Natural killer cell (primary cell): ENCODE measurements around the gene PLEKHA5. TPM values are rescaled to one million over a fixed set of nuclear protein-coding genes. Genes with fewer than 3 reads are reported as not detected.

Source experiments
- ATAC-seq, 3 donors: fragments of 150-1000 bp in 2 of 3; fragments of 200-7000 bp in 1 of 3; cut with Tn5 transposase; 1 replicate in 1 of 3; 2 replicates in 2 of 3; pipeline ENCODE4 v1.10.0; 2021; ENCODE audit warnings: mild to moderate bottlenecking in 2 of 3, moderate library complexity in 2 of 3
- DNase-seq, 2 donors: peaks; one replicate each; pipeline versions ENCODE4 v3.0.0 to v3.0.0-alpha.2; 2013 to 2021; ENCODE audit warnings: mixed read lengths in 1 of 2
- H3K27ac ChIP-seq: one replicate; pipeline ENCODE4 v1.5.1; 2013; ENCODE audit warnings: mild to moderate bottlenecking, low read length
- H3K27me3 ChIP-seq: one replicate; pipeline ENCODE4 v1.6.1; 2013; ENCODE audit warnings: low read length; ENCODE audit not compliant: control insufficient read depth, insufficient read depth
- H3K36me3 ChIP-seq: one replicate; pipeline ENCODE4 v1.6.1; 2013; ENCODE audit warnings: low read length; ENCODE audit not compliant: control insufficient read depth, insufficient read depth
- H3K4me1 ChIP-seq: one replicate; pipeline ENCODE4 v1.6.1; 2013; ENCODE audit warnings: low read length; ENCODE audit not compliant: control insufficient read depth, insufficient read depth
- H3K4me3 ChIP-seq: one replicate; pipeline ENCODE4 v1.5.1; 2013; ENCODE audit warnings: low read length
- H3K9me3 ChIP-seq: one replicate; pipeline ENCODE4 v1.6.1; 2013; ENCODE audit warnings: low read length; ENCODE audit not compliant: control insufficient read depth, insufficient read depth
- H3K27ac Mint-ChIP-seq, 2 donors: one replicate each; pipeline ENCODE4 v1.8.0; 2022; ENCODE audit warnings: mild to moderate bottlenecking in 2 of 2, mixed read lengths in 2 of 2, moderate library complexity in 1 of 2
- H3K27me3 Mint-ChIP-seq, 2 donors: one replicate each; pipeline ENCODE4 v1.8.0; 2022; ENCODE audit warnings: low read depth in 2 of 2, mixed read lengths in 2 of 2
- H3K36me3 Mint-ChIP-seq: one replicate; pipeline ENCODE4 v1.8.0; 2022; ENCODE audit warnings: mixed read lengths
- H3K4me1 Mint-ChIP-seq, 2 donors: one replicate each; pipeline ENCODE4 v1.8.0; 2022; ENCODE audit warnings: mixed read lengths in 2 of 2
- H3K4me3 Mint-ChIP-seq: one replicate; pipeline ENCODE4 v1.8.0; 2022; ENCODE audit warnings: mild to moderate bottlenecking, moderate library complexity, mixed read lengths
- H3K9me3 Mint-ChIP-seq, 2 donors: one replicate each; pipeline ENCODE4 v1.8.0; 2022; ENCODE audit warnings: mixed read lengths in 2 of 2
- WGBS: methylation state at CpG from one replicate; pipeline ENCODE4 v1.1.7; 2013; ENCODE audit warnings: missing lambda C conversion rate; ENCODE audit not compliant: insufficient coverage; 5-methylcytosine and 5-hydroxymethylcytosine counted together
- intact Hi-C: fragments of 100-400 bp; cut with micrococcal nuclease; formaldehyde crosslinking; loops from one replicate; pipeline ENCODE4 v1.14.2; 2022
- total RNA-seq, 4 donors: library from RNA; stranded (reverse); fragments of 120-200 nt in 1 of 4; gene quantifications; one replicate each; pipeline versions ENCODE4 v1.2.3 to v1.2.4, GENCODE V29; 2013 to 2022
- TF ChIP-seq, protein P1 (sequence below): fragments of 200-600 bp; IDR thresholded peaks from one replicate; pipeline ENCODE4 v1.8.0; 2022; ENCODE audit warnings: antibody characterized with exemption

PLEKHA5 gene
- total RNA-seq, 3 donors from 2014 or later (not counting 1 experiment from before 2014, with no cell fraction given) = 5.2 to 12.1 (median 7.0) TPM

DNA sequence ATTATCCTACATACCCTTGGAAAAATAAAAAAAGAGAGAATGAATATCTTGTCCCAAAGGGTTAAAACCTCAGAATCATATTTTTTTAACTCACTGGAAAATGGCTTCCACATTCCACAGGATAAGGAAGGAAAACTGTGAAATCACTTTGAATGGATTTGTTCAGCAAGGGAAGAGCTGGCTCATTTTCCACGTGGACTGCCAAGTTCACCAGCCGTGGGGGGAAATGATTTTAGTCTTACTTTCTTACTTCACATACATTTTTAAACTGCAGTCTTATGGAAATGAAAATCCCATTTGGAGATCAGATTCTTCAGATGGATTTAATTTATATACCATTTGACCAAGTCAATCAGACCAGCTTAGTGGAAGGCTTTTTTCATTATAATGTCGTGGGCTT, 279.8 kb downstream of the PLEKHA5 start:
- no peak overlapping the region for H3K27ac ChIP-seq
- peaks cover 13% of the 10 kb centered on the region for H3K9me3 ChIP-seq
- H3K4me1 ChIP-seq = peaks cover 14% of the 10 kb centered on the region
- H3K4me3 ChIP-seq = no peak overlapping the region
- no peaks in the 10 kb centered on the region for H3K27me3 Mint-ChIP-seq
- no peak for DNase-seq
- no peaks in the 10 kb centered on the region for H3K27me3 ChIP-seq
- peaks cover 0 to under 1% of the 10 kb centered on the region in 2 donors for H3K9me3 Mint-ChIP-seq
- H3K4me1 Mint-ChIP-seq = peaks cover 3% of the 10 kb centered on the region in 2 donors
- TF ChIP-seq, protein P1, sequence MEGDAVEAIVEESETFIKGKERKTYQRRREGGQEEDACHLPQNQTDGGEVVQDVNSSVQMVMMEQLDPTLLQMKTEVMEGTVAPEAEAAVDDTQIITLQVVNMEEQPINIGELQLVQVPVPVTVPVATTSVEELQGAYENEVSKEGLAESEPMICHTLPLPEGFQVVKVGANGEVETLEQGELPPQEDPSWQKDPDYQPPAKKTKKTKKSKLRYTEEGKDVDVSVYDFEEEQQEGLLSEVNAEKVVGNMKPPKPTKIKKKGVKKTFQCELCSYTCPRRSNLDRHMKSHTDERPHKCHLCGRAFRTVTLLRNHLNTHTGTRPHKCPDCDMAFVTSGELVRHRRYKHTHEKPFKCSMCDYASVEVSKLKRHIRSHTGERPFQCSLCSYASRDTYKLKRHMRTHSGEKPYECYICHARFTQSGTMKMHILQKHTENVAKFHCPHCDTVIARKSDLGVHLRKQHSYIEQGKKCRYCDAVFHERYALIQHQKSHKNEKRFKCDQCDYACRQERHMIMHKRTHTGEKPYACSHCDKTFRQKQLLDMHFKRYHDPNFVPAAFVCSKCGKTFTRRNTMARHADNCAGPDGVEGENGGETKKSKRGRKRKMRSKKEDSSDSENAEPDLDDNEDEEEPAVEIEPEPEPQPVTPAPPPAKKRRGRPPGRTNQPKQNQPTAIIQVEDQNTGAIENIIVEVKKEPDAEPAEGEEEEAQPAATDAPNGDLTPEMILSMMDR = no peak
- intact Hi-C loops = no loop called here
- H3K4me3 Mint-ChIP-seq = no peak overlapping the region
- H3K36me3 ChIP-seq = no peaks in the 10 kb centered on the region
- H3K36me3 Mint-ChIP-seq = peaks cover 1% of the 10 kb centered on the region
- no peak for ATAC-seq
- no peak overlapping the region for H3K27ac Mint-ChIP-seq
- WGBS = no CpG with 5 or more reads among the region's 3 CpGs

GRCh38 chr12:19410211-19410610, 280.7 kb downstream of the PLEKHA5 start:
- peaks cover 4% of the 10 kb centered on the region for H3K9me3 ChIP-seq
- H3K36me3 Mint-ChIP-seq = no peaks in the 10 kb centered on the region
- intact Hi-C loops = no loop called here
- no peak overlapping the region for H3K4me3 Mint-ChIP-seq
- ATAC-seq = no peak
- H3K27ac ChIP-seq = no peak overlapping the region
- WGBS = 87% methylated on average over 5 of the region's 6 CpGs
- H3K27ac Mint-ChIP-seq = no peak overlapping the region
- no peaks in the 10 kb centered on the region for H3K9me3 Mint-ChIP-seq
- TF ChIP-seq, protein P1 = no peak
- H3K4me3 ChIP-seq = no peak overlapping the region
- no peaks in the 10 kb centered on the region for H3K27me3 ChIP-seq
- H3K27me3 Mint-ChIP-seq = no peaks in the 10 kb centered on the region
- H3K4me1 ChIP-seq = peaks cover 5% of the 10 kb centered on the region
- DNase-seq = no peak
- H3K4me1 Mint-ChIP-seq = no peaks in the 10 kb centered on the region
- H3K36me3 ChIP-seq = no peaks in the 10 kb centered on the region

DNA sequence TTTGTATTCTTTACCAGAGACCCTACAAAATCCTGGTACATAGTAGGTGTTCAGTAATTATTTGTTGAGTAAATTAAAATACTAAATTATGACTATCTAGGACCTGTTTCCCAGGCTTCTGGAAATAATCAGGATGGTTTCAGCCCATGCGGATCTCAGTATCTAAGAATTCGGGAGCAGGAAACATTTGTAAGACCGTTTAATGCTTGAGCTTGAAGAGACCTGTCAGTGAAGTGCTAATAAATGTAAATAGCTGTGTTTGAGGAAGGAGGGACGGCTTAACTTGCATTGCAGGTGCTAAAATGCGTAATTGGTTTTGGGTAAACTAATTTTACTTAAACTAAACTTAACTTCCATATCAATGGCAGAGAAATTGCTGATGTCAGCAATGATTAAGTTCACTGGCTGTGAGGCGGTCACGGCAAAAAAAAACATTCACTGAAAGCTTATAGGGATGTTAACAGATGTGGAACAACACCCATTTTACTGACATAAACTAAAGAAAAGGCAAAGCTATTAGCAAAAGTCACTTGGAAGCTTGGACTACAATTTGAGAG, 281.2 kb downstream of the PLEKHA5 start:
- DNase-seq (no peak), ATAC-seq (no peak)
- H3K27ac Mint-ChIP-seq = no peak overlapping the region
- H3K27ac ChIP-seq = no peak overlapping the region
- no peaks in the 10 kb centered on the region for H3K27me3 Mint-ChIP-seq
- H3K36me3 ChIP-seq = no peaks in the 10 kb centered on the region
- 70% methylated on average over 4 of the region's 7 CpGs for WGBS
- no peak overlapping the region for H3K4me3 Mint-ChIP-seq
- H3K9me3 ChIP-seq = no peaks in the 10 kb centered on the region
- intact Hi-C loops = no loop called here
- no peaks in the 10 kb centered on the region for H3K9me3 Mint-ChIP-seq
- TF ChIP-seq, protein P1 = no peak
- H3K4me3 ChIP-seq = no peak overlapping the region
- H3K4me1 Mint-ChIP-seq = no peaks in the 10 kb centered on the region
- H3K4me1 ChIP-seq = peaks cover under 1% of the 10 kb centered on the region
- no peaks in the 10 kb centered on the region for H3K27me3 ChIP-seq
- H3K36me3 Mint-ChIP-seq = no peaks in the 10 kb centered on the region
